ENCODE measurements around the gene MGAT4C. TPM values are rescaled to one million over a fixed set of nuclear protein-coding genes. Genes with fewer than 3 reads are reported as not detected.

Gene MGAT4C
- total and polyA plus RNA-seq, 12 donors: under 0.01 to 8.3 (median 0.94) TPM

- Histone ChIP-seq H3K36me3 (replicated peaks in 1 of 2) (no peaks in the 10 kb centered on the region), H3K27ac (no peak overlapping the region), H3K4me3 (no peak overlapping the region), H3K9me3 (replicated peaks in 1 of 3) (no peaks in the 10 kb centered on the region), H3K4me1 (replicated peaks in 1 of 2) (no peaks in the 10 kb centered on the region), H3K27me3 (no peaks in the 10 kb centered on the region)
- intact Hi-C loops (cut with DNase I): no loop called here
- TF ChIP-seq, protein P1, sequence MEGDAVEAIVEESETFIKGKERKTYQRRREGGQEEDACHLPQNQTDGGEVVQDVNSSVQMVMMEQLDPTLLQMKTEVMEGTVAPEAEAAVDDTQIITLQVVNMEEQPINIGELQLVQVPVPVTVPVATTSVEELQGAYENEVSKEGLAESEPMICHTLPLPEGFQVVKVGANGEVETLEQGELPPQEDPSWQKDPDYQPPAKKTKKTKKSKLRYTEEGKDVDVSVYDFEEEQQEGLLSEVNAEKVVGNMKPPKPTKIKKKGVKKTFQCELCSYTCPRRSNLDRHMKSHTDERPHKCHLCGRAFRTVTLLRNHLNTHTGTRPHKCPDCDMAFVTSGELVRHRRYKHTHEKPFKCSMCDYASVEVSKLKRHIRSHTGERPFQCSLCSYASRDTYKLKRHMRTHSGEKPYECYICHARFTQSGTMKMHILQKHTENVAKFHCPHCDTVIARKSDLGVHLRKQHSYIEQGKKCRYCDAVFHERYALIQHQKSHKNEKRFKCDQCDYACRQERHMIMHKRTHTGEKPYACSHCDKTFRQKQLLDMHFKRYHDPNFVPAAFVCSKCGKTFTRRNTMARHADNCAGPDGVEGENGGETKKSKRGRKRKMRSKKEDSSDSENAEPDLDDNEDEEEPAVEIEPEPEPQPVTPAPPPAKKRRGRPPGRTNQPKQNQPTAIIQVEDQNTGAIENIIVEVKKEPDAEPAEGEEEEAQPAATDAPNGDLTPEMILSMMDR (IDR thresholded peaks at IDR 0.05): no peak
- no peak for TF ChIP-seq POLR2A (IDR thresholded peaks at IDR 0.05)
- DNase-seq: no peak
Measured at GRCh38 chr12:86006727-86007126, 249.5 kb downstream of the MGAT4C start.

DNA sequence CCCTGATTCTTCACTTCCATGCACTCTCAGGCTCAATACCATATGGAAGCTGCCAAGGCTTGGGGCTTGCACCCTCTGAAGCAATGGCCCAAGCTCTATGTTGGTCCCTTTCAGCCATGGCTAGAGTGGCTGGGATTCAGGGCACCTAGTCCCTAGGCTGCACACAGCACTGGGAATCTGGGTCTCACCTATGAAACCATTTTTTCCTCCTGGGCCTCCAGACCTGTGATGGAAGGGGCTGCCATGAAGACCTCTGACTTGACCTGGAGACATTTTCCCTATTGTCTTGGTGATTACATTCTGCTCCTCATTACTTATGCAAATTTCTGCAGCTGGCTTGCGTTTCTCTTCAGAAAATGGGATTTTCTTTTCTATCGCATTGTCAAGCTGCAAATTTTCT lies 258.1 kb downstream of the MGAT4C start:
- no peaks in the 10 kb centered on the region for H3K4me1 ChIP-seq (replicated peaks in 1 of 2)
- no peaks in the 10 kb centered on the region for H3K27me3 ChIP-seq
- TF ChIP-seq, protein P1 (IDR thresholded peaks at IDR 0.05): no peak
- TF ChIP-seq POLR2A (IDR thresholded peaks at IDR 0.05): no peak
- no peaks in the 10 kb centered on the region for H3K9me3 ChIP-seq (replicated peaks in 1 of 3)
- DNase-seq: no peak
- H3K36me3 ChIP-seq (replicated peaks in 1 of 2): no peaks in the 10 kb centered on the region
- no peak overlapping the region for H3K4me3 ChIP-seq
- intact Hi-C loops (cut with DNase I): no loop called here
- 86 to 93% (median 90%) methylated on average over 2 of the region's 2 CpGs for WGBS, 4 donors
- no peak overlapping the region for H3K27ac ChIP-seq

- DNase-seq: no peak
- WGBS, 4 donors: 65 to 72% (median 68%) methylated on average over 3 of the region's 3 CpGs
- no peaks in the 10 kb centered on the region for H3K36me3 ChIP-seq (replicated peaks in 1 of 2)
- H3K4me1 ChIP-seq (replicated peaks in 1 of 2): no peaks in the 10 kb centered on the region
- TF ChIP-seq, protein P1 (IDR thresholded peaks at IDR 0.05): no peak
- TF ChIP-seq POLR2A (IDR thresholded peaks at IDR 0.05): no peak
- no peak overlapping the region for H3K27ac ChIP-seq
- no peak overlapping the region for H3K4me3 ChIP-seq
- peaks cover 0 to 6% (median 0%) of the 10 kb centered on the region in 3 donors for H3K9me3 ChIP-seq (replicated peaks in 1 of 3)
- intact Hi-C loops (cut with DNase I): no loop called here
- no peaks in the 10 kb centered on the region for H3K27me3 ChIP-seq
Measured at GRCh38 chr12:85996280-85996679, 259.9 kb downstream of the MGAT4C start.

DNA sequence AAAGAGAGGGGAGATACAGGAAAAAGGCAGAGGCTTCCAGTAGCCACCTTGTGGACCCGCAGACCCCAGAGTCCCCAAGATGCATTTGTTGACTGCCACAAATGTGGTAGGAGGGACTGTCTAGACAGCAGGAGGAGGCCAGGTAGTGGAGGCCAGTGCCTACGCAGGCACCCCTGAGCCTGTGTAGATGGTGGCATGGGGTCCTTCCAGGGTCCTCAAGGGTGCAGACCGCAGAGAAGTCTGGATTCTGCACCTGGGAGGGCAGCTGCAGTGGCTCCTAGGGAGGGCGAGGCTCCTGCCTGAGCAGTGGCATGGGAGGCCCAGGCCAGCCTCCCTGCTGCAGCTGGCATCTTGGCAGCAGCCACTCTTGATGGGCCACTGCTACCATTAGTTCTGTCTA lies 262.4 kb downstream of the MGAT4C start:
- 62 to 95% (median 84%) methylated on average over 3 to 4 of the region's 4 CpGs for WGBS, 4 donors
- Histone ChIP-seq H3K4me3 (no peak overlapping the region), H3K4me1 (replicated peaks in 1 of 2) (no peaks in the 10 kb centered on the region), H3K27me3 (no peaks in the 10 kb centered on the region), H3K36me3 (replicated peaks in 1 of 2) (no peaks in the 10 kb centered on the region), H3K27ac (no peak overlapping the region), H3K9me3 (replicated peaks in 1 of 3) (peaks cover 0 to 6% (median 0%) of the 10 kb centered on the region in 3 donors)
- no peak for DNase-seq
- TF ChIP-seq, protein P1 (IDR thresholded peaks at IDR 0.05): no peak
- no peak for TF ChIP-seq POLR2A (IDR thresholded peaks at IDR 0.05)
- intact Hi-C loops (cut with DNase I): no loop called here

Measured in adrenal gland (tissue), 12 donors.